Hepatocyte (in vitro differentiated cells): ENCODE data around the gene TRIM23. TPM values are rescaled to one million over a fixed set of nuclear protein-coding genes. Genes with fewer than 3 reads are reported as not detected.

Experiments used
- DNase-seq: peaks from one replicate; pipeline ENCODE4 v3.0.0-alpha.2; 2016; ENCODE audit warnings: low spot score
- H2AFZ ChIP-seq: fragments of 200-600 bp; sonication (generic); 2 replicates; pipeline ENCODE4 v1.6.0; 2016; ENCODE audit warnings: antibody characterized with exemption, mild to moderate bottlenecking
- H3K27ac ChIP-seq: fragments of 200-600 bp; sonication (generic); 2 replicates; pipeline ENCODE4 v1.5.1; 2016; ENCODE audit warnings: mild to moderate bottlenecking
- H3K27me3 ChIP-seq: fragments of 200-600 bp; sonication (generic); 2 replicates; pipeline ENCODE4 v1.6.1; 2016
- H3K36me3 ChIP-seq: fragments of 200-600 bp; sonication (generic); replicated peaks from 2 replicates; pipeline ENCODE4 v1.5.1; 2016; ENCODE audit warnings: low read depth; ENCODE audit not compliant: insufficient read depth
- H3K4me1 ChIP-seq: fragments of 200-600 bp; sonication (generic); 2 replicates; pipeline ENCODE4 v1.5.1; 2016; ENCODE audit warnings: mild to moderate bottlenecking, moderate library complexity; ENCODE audit not compliant: insufficient read depth
- H3K4me2 ChIP-seq: fragments of 200-600 bp; sonication (generic); 2 replicates; pipeline ENCODE4 v1.6.0; 2016
- H3K4me3 ChIP-seq: fragments of 200-600 bp; sonication (generic); 2 replicates; pipeline ENCODE4 v1.5.1; 2016; ENCODE audit warnings: mild to moderate bottlenecking
- H3K79me2 ChIP-seq: fragments of 200-600 bp; sonication (generic); 2 replicates; pipeline ENCODE4 v1.6.0; 2017; ENCODE audit warnings: mild to moderate bottlenecking
- H3K9me2 ChIP-seq: fragments of 200-600 bp; sonication (generic); replicated peaks from 2 replicates; pipeline ENCODE4 v1.6.0; 2017; ENCODE audit warnings: mild to moderate bottlenecking; ENCODE audit not compliant: insufficient read depth
- H3K9me3 ChIP-seq: fragments of 200-600 bp; sonication (generic); 2 replicates; pipeline ENCODE4 v1.5.1; 2016; ENCODE audit warnings: low read depth, mild to moderate bottlenecking
- H4K20me1 ChIP-seq: fragments of 200-600 bp; sonication (generic); 2 replicates; pipeline ENCODE4 v1.6.0; 2016; ENCODE audit warnings: mild to moderate bottlenecking; ENCODE audit not compliant: insufficient read depth, poor library complexity, severe bottlenecking
- CTCF ChIP-seq: fragments of 200-600 bp; sonication (generic); IDR thresholded peaks from 2 replicates; pipeline ENCODE4 v1.5.1; 2016; ENCODE audit warnings: antibody characterized with exemption, mild to moderate bottlenecking; ENCODE audit not compliant: poor library complexity
- EZH2 ChIP-seq: fragments of 200-600 bp; sonication (generic); IDR thresholded peaks from 2 replicates; pipeline ENCODE4 v1.6.1; 2016; ENCODE audit warnings: antibody characterized with exemption, mild to moderate bottlenecking, borderline replicate concordance
- EZH2phosphoT487 ChIP-seq: fragments of 200-600 bp; sonication (generic); IDR thresholded peaks from one replicate; pipeline ENCODE4 v1.6.1; 2018; ENCODE audit warnings: antibody characterized with exemption, mild to moderate bottlenecking, low read depth, moderate library complexity; ENCODE audit not compliant: unreplicated experiment, severe bottlenecking
- WGBS: methylation state at CpG from one replicate; pipeline ENCODE4 v1.1.6; 2016; ENCODE audit warnings: low lambda C conversion rate; ENCODE audit errors: missing lambda C conversion rate; 5-methylcytosine and 5-hydroxymethylcytosine counted together
- polyA plus RNA-seq: library from polyadenylated mRNA; unstranded; fragments of >200 nt; fragmentation: Nextera tagmentation; extraction: Ambion mirVana; gene quantifications from 2 replicates; pipeline ENCODE4 v1.2.1, GENCODE V29; 2016
- total RNA-seq: library from RNA; depleted of rRNA; stranded (reverse); fragments of >200 nt; gene quantifications from 2 replicates; pipeline ENCODE4 v1.2.3, GENCODE V29; 2014

TRIM23 gene
- total and polyA plus RNA-seq, 2 experiments from 2014 or later = 6.0 to 14.2 TPM

DNA sequence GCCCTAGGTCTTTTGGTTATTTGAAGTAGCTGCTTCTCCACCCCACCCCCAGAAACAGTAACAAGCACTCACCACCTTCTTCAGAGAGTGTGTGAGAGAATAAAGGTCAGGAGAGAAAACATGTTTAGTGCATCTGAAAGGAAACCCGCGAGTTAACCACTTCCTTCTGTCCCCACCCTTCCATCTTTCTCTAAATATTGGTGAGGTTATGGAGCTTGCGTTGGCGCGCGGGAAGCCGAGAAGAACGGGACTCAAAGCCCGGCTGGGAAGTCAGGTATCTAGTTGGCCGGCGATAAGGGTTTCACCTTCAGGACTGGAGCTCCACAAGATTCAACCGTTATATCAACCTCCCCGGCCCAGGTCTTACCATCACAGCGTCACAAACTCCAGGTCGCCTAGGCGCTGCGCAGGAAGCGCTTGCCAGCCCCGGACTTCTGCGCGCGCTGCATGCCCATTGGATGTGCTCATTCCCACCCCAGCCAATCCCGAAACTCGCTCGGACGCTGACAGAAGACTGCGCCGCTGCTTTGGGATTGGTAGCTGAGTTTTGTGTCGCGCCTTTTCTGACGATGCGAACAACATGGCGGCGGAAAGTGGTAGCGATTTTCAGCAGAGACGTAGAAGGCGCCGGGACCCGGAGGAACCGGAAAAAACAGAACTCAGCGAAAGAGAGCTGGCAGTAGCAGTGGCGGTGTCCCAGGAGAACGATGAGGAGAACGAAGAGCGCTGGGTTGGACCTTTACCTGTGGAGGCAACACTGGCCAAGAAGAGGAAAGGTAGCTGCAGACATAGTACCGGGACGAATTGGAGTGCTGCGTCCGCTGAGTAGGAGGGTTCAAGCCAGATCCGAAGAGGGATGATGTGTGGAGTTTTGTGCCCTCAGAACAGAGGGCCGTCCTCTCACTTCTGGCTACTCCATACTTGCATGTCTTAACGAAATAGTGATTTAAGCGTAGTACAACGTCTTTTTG lies 61.1 kb downstream of the TRIM23 start, which contains the start of the genes CENPK and PPWD1:
CENPK (minus strand) TSS at position 438 of the 971 bp plus-strand sequence. CDS start 8,261 bp downstream, outside the sequence.
PPWD1 (plus strand) TSS at position 566 of the 971 bp plus-strand sequence; CDS start at position 581, 15 bp downstream.
- Histone ChIP-seq H4K20me1 (no peaks in the 10 kb centered on the region), H3K27ac (peak within 1 kb of the TSS; percentile 93), H3K4me1 (peaks cover 6% of the 10 kb centered on the region), H3K79me2 (peaks cover 53% of the 10 kb centered on the region), H3K4me3 (peak within 1 kb of the TSS; percentile 30), H3K9me2 (no peaks in the 10 kb centered on the region), H3K4me2 (peak within 1 kb of the TSS; percentile 80), H3K36me3 (no peaks in the 10 kb centered on the region), H2AFZ (peak within 1 kb of the TSS; percentile 84), H3K27me3 (no peaks in the 10 kb centered on the region), H3K9me3 (no peaks in the 10 kb centered on the region)
- TF ChIP-seq CTCF (no peak), EZH2 (no peak), EZH2phosphoT487 (no peak)
- 2% methylated on average over 54 of the region's 54 CpGs for WGBS
- peak; percentile 97 for DNase-seq

DNA sequence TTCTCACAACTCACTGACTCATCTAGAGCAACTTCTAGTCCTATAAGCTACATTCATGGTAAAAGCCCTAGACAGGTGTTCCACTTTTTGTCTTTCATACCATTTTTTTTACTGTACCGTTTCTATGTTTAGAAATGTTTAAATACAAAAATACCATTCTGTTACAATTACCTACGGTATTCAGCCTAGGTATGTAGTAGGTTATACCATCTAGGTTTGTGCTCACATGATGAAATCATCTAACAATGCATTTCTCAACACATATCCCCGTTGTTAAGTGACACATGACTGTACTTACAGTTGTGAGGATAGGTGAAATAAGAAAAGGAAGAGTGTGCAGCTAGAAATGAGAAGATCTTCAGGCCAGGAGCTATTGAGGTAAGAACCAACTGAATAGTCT lies 67.4 kb downstream of the TRIM23 start:
- no peak for DNase-seq
- Histone ChIP-seq H3K4me1 (no peaks in the 10 kb centered on the region), H3K36me3 (no peaks in the 10 kb centered on the region), H2AFZ (no peak overlapping the region), H3K9me3 (no peaks in the 10 kb centered on the region), H3K4me3 (no peak overlapping the region), H3K27me3 (no peaks in the 10 kb centered on the region), H3K9me2 (no peaks in the 10 kb centered on the region), H3K27ac (no peak overlapping the region), H3K79me2 (peaks cover 6% of the 10 kb centered on the region), H3K4me2 (no peak overlapping the region), H4K20me1 (no peaks in the 10 kb centered on the region)
- 95% methylated on average over 3 of the region's 3 CpGs for WGBS
- TF ChIP-seq EZH2phosphoT487 (no peak), EZH2 (no peak), CTCF (no peak)

GRCh38 chr5:65556181-65556580 lies 68.0 kb downstream of the TRIM23 start:
- 94% methylated on average over 2 of the region's 2 CpGs for WGBS
- TF ChIP-seq CTCF = no peak
- TF ChIP-seq EZH2phosphoT487 = no peak
- no peak for TF ChIP-seq EZH2
- H3K4me1 ChIP-seq = no peaks in the 10 kb centered on the region

More at GRCh38 chr5:65556181-65556580, 68.0 kb downstream of the TRIM23 start:
- Histone ChIP-seq H3K27ac (no peak overlapping the region), H3K9me2 (no peaks in the 10 kb centered on the region), H3K4me3 (no peak overlapping the region), H2AFZ (no peak overlapping the region), H4K20me1 (no peaks in the 10 kb centered on the region), H3K36me3 (no peaks in the 10 kb centered on the region), H3K27me3 (no peaks in the 10 kb centered on the region), H3K4me2 (no peak overlapping the region), H3K9me3 (no peaks in the 10 kb centered on the region), H3K79me2 (peaks cover 3% of the 10 kb centered on the region)
- DNase-seq = no peak
